Esophagus squamous epithelium (tissue), 5 donors: Measurements from ENCODE around the gene CDHR3. TPM values are rescaled to one million over a fixed set of nuclear protein-coding genes. Genes with fewer than 3 reads are reported as not detected.

Source experiments
- DNase-seq: peaks from one replicate; lab custom pipeline; 2025; lab: John Stamatoyannopoulos, UW
- H3K27ac ChIP-seq, 4 donors: fragments of 200-600 bp; sonication (generic); one replicate each; pipeline ENCODE4 v1.5.1; 2016 to 2019; ENCODE audit warnings: mild to moderate bottlenecking in 1 of 4
- H3K27me3 ChIP-seq, 4 donors: fragments of 200-600 bp; sonication (generic); 1 replicate in 3 of 4; 2 replicates in 1 of 4; pipeline versions ENCODE4 v1.5.1 to v1.6.0; 2017 to 2021; ENCODE audit warnings: antibody characterized with exemption in 1 of 4
- H3K36me3 ChIP-seq, 3 donors: fragments of 200-600 bp; sonication (generic); one replicate each; pipeline ENCODE4 v1.5.1; 2016 to 2019
- H3K4me1 ChIP-seq, 3 donors: fragments of 200-600 bp; sonication (generic); one replicate each; pipeline ENCODE4 v1.5.1; 2017 to 2019
- H3K4me3 ChIP-seq, 4 donors: fragments of 200-600 bp; sonication (generic); 1 replicate in 3 of 4; 2 replicates in 1 of 4; pipeline ENCODE4 v1.5.1; 2016 to 2019; ENCODE audit warnings: mild to moderate bottlenecking in 2 of 4, moderate library complexity in 1 of 4
- H3K9me3 ChIP-seq, 3 donors: fragments of 200-600 bp; sonication (generic); one replicate each; pipeline ENCODE4 v1.5.1; 2016 to 2019
- CTCF ChIP-seq, 6 experiments: fragments of 450-650 bp in 4 of 6; fragments of 200-600 bp in 2 of 6; sonication (generic) in 2 of 6; IDR thresholded peaks; one replicate each; pipeline ENCODE4 v1.5.1; 2016 to 2019; ENCODE audit warnings: antibody characterized with exemption in 6 of 6, mild to moderate bottlenecking in 4 of 6, moderate library complexity in 4 of 6
- POLR2A ChIP-seq, 4 donors: fragments of 450-650 bp; IDR thresholded peaks; one replicate each; pipeline ENCODE4 v1.6.1; 2017; ENCODE audit warnings: antibody characterized with exemption in 4 of 4, mild to moderate bottlenecking in 4 of 4, moderate library complexity in 3 of 4
- WGBS, 2 donors: methylation state at CpG; one replicate each; pipeline ENCODE4 v1.1.5; 2018; 5-methylcytosine and 5-hydroxymethylcytosine counted together
- intact Hi-C: fragments of 100-400 bp; cut with DNase I; formaldehyde crosslinking; loops from one replicate; pipeline ENCODE4 v1.15.0; 2022
- total RNA-seq, 4 donors: library from RNA; depleted of rRNA; stranded (reverse); fragments of >200 nt; gene quantifications; one replicate each; pipeline ENCODE4 v1.1.0, GENCODE V29; 2016
- donor health status: DM: yes; HTN: yes; CAD: no.

The CDHR3 gene
- total RNA-seq, 4 donors from 2014 or later, result 0.32 to 2.5 (median 1.9) TPM

- no peak for TF ChIP-seq POLR2A (IDR thresholded peaks at IDR 0.05)
- TF ChIP-seq CTCF (IDR thresholded peaks at IDR 0.05), result peak in 5 of 6 experiments; percentile 8 to 28 (median 21)
- Histone ChIP-seq H3K27ac (peak overlapping the region in 2 of 4 donors; percentile 26 to 50), H3K4me1 (peaks cover 0 to 30% (median 3%) of the 10 kb centered on the region in 3 donors), H3K27me3 (no peaks in the 10 kb centered on the region), H3K9me3 (no peaks in the 10 kb centered on the region), H3K4me3 (no peak overlapping the region), H3K36me3 (no peaks in the 10 kb centered on the region)
- no peak for DNase-seq
- intact Hi-C loops, result no loop called here
- 81 to 94% methylated on average over 7 of the region's 7 CpGs for WGBS, 2 donors
Observed at GRCh38 chr7:105934572-105935185, 28.4 kb upstream of the CDHR3 start.

- peaks cover 0 to 30% (median 3%) of the 10 kb centered on the region in 3 donors for H3K4me1 ChIP-seq
- 73 to 74% methylated on average over 5 of the region's 5 CpGs for WGBS, 2 donors
- no peak overlapping the region for H3K4me3 ChIP-seq
- DNase-seq, result no peak
- no peaks in the 10 kb centered on the region for H3K9me3 ChIP-seq
- H3K36me3 ChIP-seq, result no peaks in the 10 kb centered on the region
- peak overlapping the region in 2 of 4 donors; percentile 26 to 50 for H3K27ac ChIP-seq
- intact Hi-C loops, result no loop called here
- no peaks in the 10 kb centered on the region for H3K27me3 ChIP-seq
- TF ChIP-seq POLR2A (IDR thresholded peaks at IDR 0.05) (no peak), CTCF (IDR thresholded peaks at IDR 0.05) (no peak)
Observed at GRCh38 chr7:105935250-105935649, 27.8 kb upstream of the CDHR3 start.

- Histone ChIP-seq H3K4me1 (peaks cover 0 to 27% (median 3%) of the 10 kb centered on the region in 3 donors), H3K27me3 (no peaks in the 10 kb centered on the region), H3K4me3 (no peak overlapping the region), H3K9me3 (no peaks in the 10 kb centered on the region), H3K36me3 (no peaks in the 10 kb centered on the region), H3K27ac (no peak overlapping the region)
- 40 to 100% methylated on average over 1 of the region's 3 CpGs for WGBS, 2 donors
- intact Hi-C loops, result no loop called here
- no peak for DNase-seq
- no peak for TF ChIP-seq POLR2A (IDR thresholded peaks at IDR 0.05)
- no peak for TF ChIP-seq CTCF (IDR thresholded peaks at IDR 0.05)
Observed at GRCh38 chr7:105937411-105937810, 25.7 kb upstream of the CDHR3 start.

GRCh38 chr7:105940109-105940508 is 23.0 kb upstream of the CDHR3 start:
- no peak overlapping the region for H3K27ac ChIP-seq
- intact Hi-C loops, result no loop called here
- TF ChIP-seq CTCF (IDR thresholded peaks at IDR 0.05) (no peak), POLR2A (IDR thresholded peaks at IDR 0.05) (no peak)
- peaks cover 0 to 6% (median 0%) of the 10 kb centered on the region in 3 donors for H3K4me1 ChIP-seq
- no peaks in the 10 kb centered on the region for H3K9me3 ChIP-seq
- no peak overlapping the region for H3K4me3 ChIP-seq
- H3K36me3 ChIP-seq, result no peaks in the 10 kb centered on the region
- WGBS, 2 donors, result 84 to 94% methylated on average over 2 to 4 of the region's 4 CpGs
- no peaks in the 10 kb centered on the region for H3K27me3 ChIP-seq
- no peak for DNase-seq

GRCh38 chr7:105941596-105941995 is 21.5 kb upstream of the CDHR3 start:
- DNase-seq, result no peak
- H3K4me3 ChIP-seq, result no peak overlapping the region
- H3K4me1 ChIP-seq, result no peaks in the 10 kb centered on the region
- intact Hi-C loops, result no loop called here
- no peaks in the 10 kb centered on the region for H3K27me3 ChIP-seq
- TF ChIP-seq POLR2A (IDR thresholded peaks at IDR 0.05) (no peak), CTCF (IDR thresholded peaks at IDR 0.05) (no peak)
- no peak overlapping the region for H3K27ac ChIP-seq
- H3K9me3 ChIP-seq, result no peaks in the 10 kb centered on the region
- H3K36me3 ChIP-seq, result no peaks in the 10 kb centered on the region
